Gastroesophageal sphincter (tissue), 4 donors: ENCODE measurements around the gene GCK. TPM values are rescaled to one million over a fixed set of nuclear protein-coding genes. Genes with fewer than 3 reads are reported as not detected.

Experiments
- ATAC-seq: fragments of 150-250 bp; one replicate; pipeline ENCODE4 v1.9.1; 2016; ENCODE audit warnings: mild to moderate bottlenecking, moderate library complexity
- H3K27ac ChIP-seq, 4 donors: fragments of 200-600 bp; sonication (generic) in 3 of 4; 1 replicate in 3 of 4; 2 replicates in 1 of 4; pipeline ENCODE4 v1.5.1; 2016 to 2019
- H3K27me3 ChIP-seq: fragments of 200-600 bp; sonication (generic); one replicate; pipeline ENCODE4 v1.5.1; 2019
- H3K36me3 ChIP-seq, 2 donors: fragments of 200-600 bp; sonication (generic); one replicate each; pipeline ENCODE4 v1.5.1; 2019; ENCODE audit warnings: control low read depth in 1 of 2
- H3K4me1 ChIP-seq, 3 donors: fragments of 200-600 bp; sonication (generic); 1 replicate in 2 of 3; 2 replicates in 1 of 3; pipeline ENCODE4 v1.5.1; 2016 to 2019; ENCODE audit warnings: control low read depth in 2 of 3
- H3K4me3 ChIP-seq, 2 donors: fragments of 200-600 bp; sonication (generic); one replicate each; pipeline ENCODE4 v1.5.1; 2019; ENCODE audit warnings: mild to moderate bottlenecking in 1 of 2, moderate library complexity in 1 of 2
- H3K9me3 ChIP-seq, 3 donors: fragments of 200-600 bp; sonication (generic); one replicate each; pipeline ENCODE4 v1.5.1; 2017 to 2019; ENCODE audit warnings: control low read depth in 2 of 3
- CTCF ChIP-seq, 4 experiments: fragments of 200-600 bp in 2 of 4; fragments of 450-650 bp in 2 of 4; sonication (generic) in 1 of 4; IDR thresholded peaks; one replicate each; pipeline ENCODE4 v1.5.1; 2017 to 2019; ENCODE audit warnings: antibody characterized with exemption in 4 of 4, mild to moderate bottlenecking in 2 of 4, moderate library complexity in 2 of 4
- EP300 ChIP-seq: sonication (generic); formaldehyde crosslinking; IDR thresholded peaks from one replicate; pipeline ENCODE4 v1.6.1; 2017; ENCODE audit warnings: antibody characterized with exemption, mild to moderate bottlenecking
- POLR2A ChIP-seq, 2 donors: fragments of 450-650 bp; IDR thresholded peaks; one replicate each; pipeline ENCODE4 v1.6.1; 2017; ENCODE audit warnings: antibody characterized with exemption in 2 of 2, mild to moderate bottlenecking in 2 of 2, moderate library complexity in 1 of 2
- POLR2AphosphoS5 ChIP-seq: sonication (generic); formaldehyde crosslinking; IDR thresholded peaks from one replicate; pipeline ENCODE4 v1.6.1; 2017; ENCODE audit warnings: antibody characterized with exemption
- WGBS, 2 donors: methylation state at CpG; one replicate each; pipeline ENCODE4 v1.1.5; 2018; ENCODE audit warnings: low coverage in 1 of 2; 5-methylcytosine and 5-hydroxymethylcytosine counted together
- total RNA-seq, 4 donors: library from RNA; depleted of rRNA; stranded (reverse); fragments of >200 nt; gene quantifications; one replicate each; pipeline ENCODE4 v1.1.0, GENCODE V29; 2016

Gene GCK
- total RNA-seq, 4 donors from 2014 or later, result 0.31 to 4.2 (median 0.54) TPM; not detected in 1

GRCh38 chr7:44148961-44149536 is 40.2 kb downstream of the GCK start:
- Histone ChIP-seq H3K4me1 (peaks cover 0 to 20% (median 14%) of the 10 kb centered on the region in 3 donors), H3K27me3 (peaks cover 20% of the 10 kb centered on the region), H3K9me3 (no peaks in the 10 kb centered on the region), H3K27ac (no peak overlapping the region), H3K36me3 (no peaks in the 10 kb centered on the region), H3K4me3 (no peak overlapping the region)
- TF ChIP-seq POLR2A (IDR thresholded peaks at IDR 0.05), result no peak
- no peak for TF ChIP-seq POLR2AphosphoS5
- TF ChIP-seq CTCF (IDR thresholded peaks at IDR 0.05), result no peak
- no peak for TF ChIP-seq EP300
- WGBS, 2 donors, result 75 to 87% methylated on average over 8 to 9 of the region's 9 CpGs
- no peak for ATAC-seq

GRCh38 chr7:44148166-44148565 is 41.1 kb downstream of the GCK start:
- Histone ChIP-seq H3K9me3 (no peaks in the 10 kb centered on the region), H3K27me3 (peaks cover 20% of the 10 kb centered on the region), H3K27ac (no peak overlapping the region), H3K4me3 (no peak overlapping the region), H3K36me3 (no peaks in the 10 kb centered on the region), H3K4me1 (peaks cover 0 to 20% (median 14%) of the 10 kb centered on the region in 3 donors)
- no peak for ATAC-seq
- 67 to 92% methylated on average over 1 to 2 of the region's 2 CpGs for WGBS, 2 donors
- TF ChIP-seq POLR2A (IDR thresholded peaks at IDR 0.05) (no peak), POLR2AphosphoS5 (no peak), EP300 (no peak), CTCF (IDR thresholded peaks at IDR 0.05) (no peak)

GRCh38 chr7:44147026-44147991 is 41.9 kb downstream of the GCK start:
- no peak overlapping the region for H3K4me3 ChIP-seq
- TF ChIP-seq EP300 (no peak), CTCF (IDR thresholded peaks at IDR 0.05) (no peak), POLR2AphosphoS5 (no peak), POLR2A (IDR thresholded peaks at IDR 0.05) (no peak)
- no peaks in the 10 kb centered on the region for H3K36me3 ChIP-seq
- H3K27me3 ChIP-seq, result peaks cover 20% of the 10 kb centered on the region
- no peak for ATAC-seq
- 66 to 68% methylated on average over 7 to 10 of the region's 33 CpGs for WGBS, 2 donors
- no peak overlapping the region for H3K27ac ChIP-seq
- H3K9me3 ChIP-seq, result no peaks in the 10 kb centered on the region
- peaks cover 0 to 20% (median 14%) of the 10 kb centered on the region in 3 donors for H3K4me1 ChIP-seq

- no peaks in the 10 kb centered on the region for H3K9me3 ChIP-seq
- H3K27ac ChIP-seq, result peak overlapping the region in 3 of 4 donors; percentile 19 to 42 (median 38)
- TF ChIP-seq CTCF (IDR thresholded peaks at IDR 0.05), result no peak
- no peak for TF ChIP-seq POLR2AphosphoS5
- TF ChIP-seq EP300, result no peak
- no peak for TF ChIP-seq POLR2A (IDR thresholded peaks at IDR 0.05)
- peaks cover 0 to 20% (median 14%) of the 10 kb centered on the region in 3 donors for H3K4me1 ChIP-seq
- peak; percentile 86 for ATAC-seq
- H3K27me3 ChIP-seq, result peaks cover 20% of the 10 kb centered on the region
- 59% methylated on average over 6 of the region's 65 CpGs; no CpG with 5 or more reads in 1 of the 2 donors for WGBS, 2 donors
- no peaks in the 10 kb centered on the region for H3K36me3 ChIP-seq
- peak overlapping the region; percentile 36 to 58 for H3K4me3 ChIP-seq
These were observed 43.0 kb downstream of the GCK start for GRCh38 chr7:44145969-44146911.
